K562 (cell line): ENCODE data around the gene APLF. TPM values are rescaled to one million over a fixed set of nuclear protein-coding genes. Genes with fewer than 3 reads are reported as not detected.
A peak's percentile ranks its signal among the peaks of the same experiment; 100 is the strongest.

ENCODE experiments used
- CBX3 ChIP-seq, 2 experiments: IDR thresholded peaks; 1 replicate in 1 of 2; 2 replicates in 1 of 2; pipeline ENCODE4 v1.6.1; 2012; ENCODE audit warnings: inconsistent platforms in 2 of 2, low read length in 2 of 2, borderline replicate concordance in 1 of 2, control low read depth in 1 of 2
- CLOCK ChIP-seq: fragments of 250-450 bp; sonication (Bioruptor Pico); IDR thresholded peaks from 2 replicates; pipeline ENCODE4 v1.4.0; 2020; ENCODE audit warnings: mild to moderate bottlenecking, moderate library complexity, borderline replicate concordance
- DIDO1 ChIP-seq: fragments of 450-650 bp; IDR thresholded peaks from 2 replicates; pipeline ENCODE4 v1.6.1; 2016; ENCODE audit warnings: low read depth, missing biosample characterization, missing genetic modification characterization
- GABPB2 ChIP-seq: fragments of 250-450 bp; sonication (Bioruptor Pico); conservative IDR thresholded peaks from 2 replicates; pipeline ENCODE4 v1.5.1; 2021; ENCODE audit warnings: mild to moderate bottlenecking
- GATA2 ChIP-seq: sonication (generic); formaldehyde crosslinking; IDR thresholded peaks from 2 replicates; pipeline ENCODE4 v1.4.0; 2020; ENCODE audit warnings: mild to moderate bottlenecking, missing genetic modification reagents
- GMEB1 ChIP-seq: fragments of 250-450 bp; sonication (Bioruptor Pico); IDR thresholded peaks from 2 replicates; pipeline ENCODE4 v1.4.0; 2020; ENCODE audit warnings: mild to moderate bottlenecking
- HSF4 ChIP-seq: fragments of 250-450 bp; sonication (Bioruptor Pico); IDR thresholded peaks from 2 replicates; pipeline ENCODE4 v2.1.2; 2022; ENCODE audit warnings: mild to moderate bottlenecking, moderate library complexity, borderline replicate concordance
- KAT7 ChIP-seq: sonication (generic); formaldehyde crosslinking; IDR thresholded peaks from 2 replicates; pipeline ENCODE4 v1.8.0; 2022; ENCODE audit warnings: missing genetic modification reagents, mild to moderate bottlenecking, borderline replicate concordance
- MNT ChIP-seq, 2 experiments: fragments of 450-650 bp; conservative IDR thresholded peaks; 2 replicates each; pipeline ENCODE4 v1.6.1; 2017; ENCODE audit warnings: mild to moderate bottlenecking in 2 of 2, moderate library complexity in 2 of 2
- XRCC5 ChIP-seq: fragments of 200-400 bp; formaldehyde crosslinking; IDR thresholded peaks from 2 replicates; pipeline ENCODE4 v1.6.1; 2017; ENCODE audit warnings: low read depth, mild to moderate bottlenecking, low read length
- ZEB2 ChIP-seq: fragments of 450-650 bp; IDR thresholded peaks from 2 replicates; pipeline ENCODE4 v1.6.1; 2016
- polyA plus RNA-seq, 8 experiments: library from polyadenylated mRNA; depleted of rRNA in 4 of 8; stranded (reverse) in 5 of 8; unstranded in 3 of 8; fragments of >200 nt; fragmentation: Nextera tagmentation in 2 of 8; fragmentation: Illumina TruSeq in 1 of 8; extraction: Ambion mirVana in 2 of 8; extraction: Trizol in 1 of 8; gene quantifications; 2 replicates each; pipeline versions ENCODE4 v1.2.1 to v1.2.3, GENCODE V29; 2011 to 2014; ENCODE audit warnings: inconsistent platforms in 1 of 8, missing spikeins in 1 of 8
- total RNA-seq, 7 experiments: library from RNA; depleted of rRNA in 6 of 7; stranded (reverse); fragments of >200 nt in 6 of 7; fragmentation: Illumina TruSeq in 2 of 7; extraction: Trizol in 2 of 7; gene quantifications; 2 replicates each; pipeline versions ENCODE4 v1.2.1 to v1.2.3, GENCODE V29; 2011 to 2021; ENCODE audit warnings: low replicate concordance in 1 of 7
- TF ChIP-seq, protein P1 (sequence below): fragments of 450-650 bp; IDR thresholded peaks from 2 replicates; pipeline ENCODE4 v1.6.1; 2016; ENCODE audit warnings: low read depth

APLF gene
- total and polyA plus RNA-seq, 9 of the 15 experiments (the other 6 are each of a cell fraction or from before 2014, with no cell fraction given), result 0.07 to 1.1 (median 0.71) TPM

- TF ChIP-seq CLOCK (CRISPR knock-in tag) (no peak), CBX3 (IDR thresholded peaks at IDR 0.05; ENCODE audit: borderline replicate concordance in 1 of 2, low read length in 2 of 2) (no peak), HSF4 (CRISPR knock-in tag) (no peak), GABPB2 (CRISPR knock-in tag) (no peak), XRCC5 (no peak; the same call in 1 of the 2 replicates), ZEB2 (peak; percentile 49; the same call in 1 of the 2 replicates), MNT (conservative IDR thresholded peaks at IDR 0.05) (peak; percentile 88 to 95), GMEB1 (CRISPR knock-in tag) (no peak), GATA2 (CRISPR knock-in tag) (no peak), DIDO1 (tag) (peak; percentile 55; the same call in 1 of the 2 replicates), KAT7 (CRISPR knock-in tag) (peak; percentile 72; the same call in 1 of the 2 replicates)
- TF ChIP-seq, protein P1, sequence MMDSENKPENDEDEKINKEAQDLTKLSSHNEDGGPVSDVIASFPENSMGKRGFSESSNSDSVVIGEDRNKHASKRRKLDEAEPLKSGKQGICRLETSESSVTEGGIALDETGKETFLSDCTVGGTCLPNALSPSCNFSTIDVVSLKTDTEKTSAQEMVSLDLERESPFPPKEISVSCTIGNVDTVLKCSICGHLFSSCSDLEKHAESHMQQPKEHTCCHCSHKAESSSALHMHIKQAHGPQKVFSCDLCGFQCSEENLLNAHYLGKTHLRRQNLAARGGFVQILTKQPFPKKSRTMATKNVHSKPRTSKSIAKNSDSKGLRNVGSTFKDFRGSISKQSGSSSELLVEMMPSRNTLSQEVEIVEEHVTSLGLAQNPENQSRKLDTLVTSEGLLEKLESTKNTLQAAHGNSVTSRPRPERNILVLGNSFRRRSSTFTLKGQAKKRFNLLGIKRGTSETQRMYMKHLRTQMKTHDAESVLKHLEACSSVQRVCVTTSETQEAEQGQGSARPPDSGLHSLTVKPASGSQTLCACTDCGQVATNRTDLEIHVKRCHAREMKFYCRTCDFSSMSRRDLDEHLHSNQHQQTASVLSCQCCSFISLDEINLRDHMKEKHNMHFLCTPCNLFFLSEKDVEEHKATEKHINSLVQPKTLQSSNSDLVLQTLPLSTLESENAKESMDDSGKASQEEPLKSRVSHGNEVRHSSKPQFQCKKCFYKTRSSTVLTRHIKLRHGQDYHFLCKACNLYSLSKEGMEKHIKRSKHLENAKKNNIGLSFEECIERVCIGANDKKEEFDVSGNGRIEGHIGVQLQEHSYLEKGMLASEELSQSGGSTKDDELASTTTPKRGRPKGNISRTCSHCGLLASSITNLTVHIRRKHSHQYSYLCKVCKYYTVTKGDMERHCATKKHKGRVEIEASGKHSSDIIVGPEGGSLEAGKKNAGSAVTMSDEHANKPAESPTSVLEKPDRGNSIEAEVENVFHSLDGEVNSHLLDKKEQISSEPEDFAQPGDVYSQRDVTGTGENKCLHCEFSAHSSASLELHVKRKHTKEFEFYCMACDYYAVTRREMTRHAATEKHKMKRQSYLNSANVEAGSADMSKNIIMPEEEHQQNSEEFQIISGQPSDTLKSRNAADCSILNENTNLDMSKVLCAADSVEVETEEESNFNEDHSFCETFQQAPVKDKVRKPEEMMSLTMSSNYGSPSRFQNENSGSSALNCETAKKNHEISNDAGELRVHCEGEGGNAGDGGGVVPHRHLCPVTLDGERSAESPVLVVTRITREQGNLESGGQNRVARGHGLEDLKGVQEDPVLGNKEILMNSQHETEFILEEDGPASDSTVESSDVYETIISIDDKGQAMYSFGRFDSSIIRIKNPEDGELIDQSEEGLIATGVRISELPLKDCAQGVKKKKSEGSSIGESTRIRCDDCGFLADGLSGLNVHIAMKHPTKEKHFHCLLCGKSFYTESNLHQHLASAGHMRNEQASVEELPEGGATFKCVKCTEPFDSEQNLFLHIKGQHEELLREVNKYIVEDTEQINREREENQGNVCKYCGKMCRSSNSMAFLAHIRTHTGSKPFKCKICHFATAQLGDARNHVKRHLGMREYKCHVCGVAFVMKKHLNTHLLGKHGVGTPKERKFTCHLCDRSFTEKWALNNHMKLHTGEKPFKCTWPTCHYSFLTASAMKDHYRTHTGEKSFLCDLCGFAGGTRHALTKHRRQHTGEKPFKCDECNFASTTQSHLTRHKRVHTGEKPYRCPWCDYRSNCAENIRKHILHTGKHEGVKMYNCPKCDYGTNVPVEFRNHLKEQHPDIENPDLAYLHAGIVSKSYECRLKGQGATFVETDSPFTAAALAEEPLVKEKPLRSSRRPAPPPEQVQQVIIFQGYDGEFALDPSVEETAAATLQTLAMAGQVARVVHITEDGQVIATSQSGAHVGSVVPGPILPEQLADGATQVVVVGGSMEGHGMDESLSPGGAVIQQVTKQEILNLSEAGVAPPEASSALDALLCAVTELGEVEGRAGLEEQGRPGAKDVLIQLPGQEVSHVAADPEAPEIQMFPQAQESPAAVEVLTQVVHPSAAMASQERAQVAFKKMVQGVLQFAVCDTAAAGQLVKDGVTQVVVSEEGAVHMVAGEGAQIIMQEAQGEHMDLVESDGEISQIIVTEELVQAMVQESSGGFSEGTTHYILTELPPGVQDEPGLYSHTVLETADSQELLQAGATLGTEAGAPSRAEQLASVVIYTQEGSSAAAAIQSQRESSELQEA, result no peak
These were observed at the start of gene APLF, which contains the start of gene FBXO48 (continued) for GRCh38 chr2:68467077-68467960.
